Activated CD4-positive, alpha-beta memory T cell treated with anti-CD3 and anti-CD28 coated beads, Interleukin-2, amount 10 ng/mL, durations not matched to agents 7 days and 5 days (primary cell): ENCODE results near the gene TSPAN3. TPM values are rescaled to one million over a fixed set of nuclear protein-coding genes. Genes with fewer than 3 reads are reported as not detected.

Experiments used
- CTCF ChIA-PET: fragments of 350-600 bp; sonication (Branson Sonifier 250); formaldehyde crosslinking; loops from one replicate; lab custom pipeline; 2021; ENCODE audit warnings: antibody characterized with exemption, inconsistent platforms; lab: Charles Lee
- POLR2A ChIA-PET: fragments of 350-600 bp; sonication (Branson Sonifier 250); formaldehyde crosslinking; loops from one replicate; lab custom pipeline; 2021; ENCODE audit warnings: antibody characterized with exemption; lab: Charles Lee
- DNase-seq: peaks from one replicate; pipeline ENCODE4 v3.0.0-alpha.2; 2020
- H3K27ac Mint-ChIP-seq: one replicate; pipeline ENCODE4 v1.8.0; 2021; ENCODE audit warnings: mild to moderate bottlenecking, mixed read lengths
- H3K27me3 Mint-ChIP-seq: one replicate; pipeline ENCODE4 v1.8.0; 2021; ENCODE audit warnings: mixed read lengths
- H3K36me3 Mint-ChIP-seq: one replicate; pipeline ENCODE4 v1.8.0; 2021; ENCODE audit warnings: low read depth, mixed read lengths
- H3K4me1 Mint-ChIP-seq: one replicate; pipeline ENCODE4 v1.8.0; 2021; ENCODE audit warnings: mixed read lengths
- H3K4me3 Mint-ChIP-seq: one replicate; pipeline ENCODE4 v1.8.0; 2021; ENCODE audit warnings: mild to moderate bottlenecking, mixed read lengths
- H3K9me3 Mint-ChIP-seq: one replicate; pipeline ENCODE4 v1.8.0; 2021; ENCODE audit warnings: mixed read lengths
- total RNA-seq, 2 experiments: library from RNA; stranded (reverse); gene quantifications; one replicate each; pipeline ENCODE4 v1.2.3, GENCODE V29; 2021

The TSPAN3 gene
- total RNA-seq, 2 experiments from 2014 or later = 12.4 to 13.9 TPM

DNA sequence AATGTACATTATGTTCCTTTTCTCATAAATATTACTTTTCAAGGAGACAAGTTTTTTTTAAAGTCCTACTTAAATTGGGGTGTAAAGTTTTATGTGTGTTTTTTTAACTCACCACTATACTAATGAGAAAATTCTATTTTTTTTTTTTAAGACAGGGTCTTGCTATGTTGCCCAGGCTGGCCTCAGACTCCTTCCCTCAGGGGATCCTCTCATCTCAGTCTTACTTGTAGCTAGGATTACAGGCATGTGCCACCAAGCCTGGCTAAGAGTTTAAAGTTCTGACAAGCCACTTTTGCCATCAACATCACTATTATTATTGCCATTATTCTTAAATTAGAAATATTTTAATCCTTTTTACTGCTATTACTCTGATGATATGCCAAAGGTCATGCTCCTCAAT, 7.7 kb downstream of the TSPAN3 start:
- H3K4me1 Mint-ChIP-seq = peaks cover 22% of the 10 kb centered on the region
- CTCF ChIA-PET = no interaction called here
- no peak for DNase-seq
- peaks cover 3% of the 10 kb centered on the region for H3K36me3 Mint-ChIP-seq
- no peaks in the 10 kb centered on the region for H3K27me3 Mint-ChIP-seq
- no peaks in the 10 kb centered on the region for H3K9me3 Mint-ChIP-seq
- H3K4me3 Mint-ChIP-seq = no peak overlapping the region
- no peak overlapping the region for H3K27ac Mint-ChIP-seq
- POLR2A ChIA-PET = no interaction called here

DNA sequence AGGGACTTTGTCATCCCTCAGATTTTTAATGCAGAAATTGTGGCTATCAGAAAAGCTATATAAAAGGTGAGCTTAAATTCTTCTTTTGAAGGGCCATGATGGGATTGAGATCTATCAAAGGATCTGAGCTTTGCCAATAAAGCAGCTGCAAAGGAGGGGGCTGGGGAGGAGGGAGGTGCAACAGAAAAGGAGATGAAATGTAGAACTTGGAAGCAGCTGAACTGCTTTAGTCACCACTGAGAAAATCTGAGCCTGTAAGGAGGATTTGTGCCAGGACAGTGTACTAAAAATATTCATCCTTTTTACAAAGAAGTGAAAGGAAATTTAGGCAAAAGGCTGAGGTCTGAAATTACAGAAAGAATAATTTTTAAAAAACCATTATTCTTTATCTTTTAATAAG, 10.4 kb downstream of the TSPAN3 start:
- Mint-ChIP-seq H3K4me3 (no peak overlapping the region), H3K27ac (no peak overlapping the region), H3K27me3 (no peaks in the 10 kb centered on the region), H3K4me1 (peaks cover 17% of the 10 kb centered on the region), H3K36me3 (peaks cover 3% of the 10 kb centered on the region), H3K9me3 (no peaks in the 10 kb centered on the region)
- ChIA-PET CTCF (interaction anchor here (0.8 kb wide), 1 partner anchor 11 kb away, joined by 3 read pairs; the partner anchor contains the start of gene TSPAN3), POLR2A (interaction anchor here (0.7 to 3.0 kb wide), 4 partner anchors 9 to 16 kb away, joined by 3 to 10 read pairs (median 6); partner anchors contain the start of gene TSPAN3)
- DNase-seq = no peak

DNA sequence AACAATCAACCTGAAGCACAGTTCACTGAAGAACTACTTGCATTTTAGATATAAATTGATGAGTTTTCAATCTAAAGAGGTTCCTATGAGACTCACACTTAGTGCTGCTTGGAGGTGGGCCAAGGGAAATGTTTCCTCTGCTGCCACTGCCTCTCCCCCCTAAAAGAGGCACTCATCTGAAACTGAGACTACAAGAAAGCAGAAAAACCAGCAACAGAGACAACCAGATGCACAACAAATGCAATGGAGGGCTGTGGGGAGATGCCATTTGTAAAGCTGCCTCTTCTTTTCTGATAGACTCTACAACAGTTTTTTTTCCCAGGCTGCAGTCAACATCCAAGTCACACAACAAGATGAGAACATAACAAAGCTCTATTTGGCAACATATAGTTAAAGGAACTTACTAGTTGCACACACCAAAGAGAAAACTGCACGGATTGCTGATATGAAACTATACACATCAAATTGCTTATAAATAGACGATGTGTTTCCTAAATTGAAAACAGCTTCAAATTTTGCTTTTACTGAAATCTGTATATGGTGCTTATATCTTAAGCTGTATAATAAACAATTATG, 11.0 kb downstream of the TSPAN3 start:
- Mint-ChIP-seq H3K36me3 (peaks cover 3% of the 10 kb centered on the region), H3K9me3 (no peaks in the 10 kb centered on the region), H3K4me1 (peaks cover 17% of the 10 kb centered on the region), H3K27ac (no peak overlapping the region), H3K27me3 (no peaks in the 10 kb centered on the region), H3K4me3 (no peak overlapping the region)
- ChIA-PET POLR2A (interaction anchor here (1.7 to 3.0 kb wide), 3 partner anchors 9 to 16 kb away, joined by 5 to 10 read pairs (median 7); no protein-coding TSS in a partner anchor), CTCF (interaction anchor here (0.8 kb wide), 1 partner anchor 11 kb away, joined by 3 read pairs; the partner anchor contains the start of gene TSPAN3)
- DNase-seq = no peak

DNA sequence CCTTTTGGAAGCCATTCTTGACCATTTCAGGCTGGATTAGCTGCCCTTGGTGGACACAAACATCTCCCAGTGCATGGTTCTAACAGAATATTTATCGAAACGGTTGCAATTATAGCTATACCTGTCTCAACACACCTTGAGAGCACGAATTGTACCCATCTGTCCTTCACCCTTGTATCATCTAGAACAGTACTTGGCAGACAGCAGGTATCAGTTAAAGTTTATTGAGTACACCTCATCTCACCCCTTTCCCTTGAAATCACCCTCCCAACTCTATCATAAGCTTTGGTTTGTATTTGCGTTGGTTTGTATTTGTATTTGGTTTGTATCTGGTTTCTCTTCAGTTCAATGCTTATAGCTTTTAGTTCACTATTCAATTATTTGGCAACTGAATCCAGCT, 12.4 kb downstream of the TSPAN3 start:
- Mint-ChIP-seq H3K9me3 (no peaks in the 10 kb centered on the region), H3K27ac (no peak overlapping the region)
- POLR2A ChIA-PET = interaction anchor here (1.2 kb wide), 1 partner anchor 13 kb away, joined by 3 read pairs; the partner anchor contains the start of gene TSPAN3

GRCh38 chr15:77057685-77058084, 13.2 kb downstream of the TSPAN3 start:
- Mint-ChIP-seq H3K36me3 (peaks cover 3% of the 10 kb centered on the region), H3K27ac (no peak overlapping the region), H3K27me3 (no peaks in the 10 kb centered on the region), H3K9me3 (no peaks in the 10 kb centered on the region), H3K4me1 (peaks cover 17% of the 10 kb centered on the region), H3K4me3 (no peak overlapping the region)
- ChIA-PET CTCF (no interaction called here), POLR2A (interaction anchor here (1.1 to 1.2 kb wide), 2 partner anchors 13 to 61 kb away, joined by 3 read pairs; partner anchors contain the start of gene TSPAN3)
- DNase-seq = no peak

More for the DNA sequence above, 12.4 kb downstream of the TSPAN3 start:
- Mint-ChIP-seq H3K4me3 (no peak overlapping the region), H3K27me3 (no peaks in the 10 kb centered on the region), H3K36me3 (peaks cover 3% of the 10 kb centered on the region), H3K4me1 (peaks cover 17% of the 10 kb centered on the region)
- DNase-seq = no peak
- CTCF ChIA-PET = no interaction called here

GRCh38 chr15:77057072-77057471, 13.8 kb downstream of the TSPAN3 start:
- Mint-ChIP-seq H3K9me3 (no peaks in the 10 kb centered on the region), H3K4me1 (peaks cover 15% of the 10 kb centered on the region), H3K27me3 (no peaks in the 10 kb centered on the region), H3K4me3 (no peak overlapping the region), H3K27ac (no peak overlapping the region), H3K36me3 (peaks cover 3% of the 10 kb centered on the region)
- ChIA-PET POLR2A (interaction anchor here (1.1 kb wide), 1 partner anchor 60 kb away, joined by 3 read pairs; no protein-coding TSS in a partner anchor), CTCF (interaction anchor here (1.4 kb wide), 1 partner anchor 486 kb away, joined by 3 read pairs; no protein-coding TSS in a partner anchor)
- DNase-seq = no peak

- CTCF ChIA-PET = no interaction called here
- no peak overlapping the region for H3K27ac Mint-ChIP-seq
- no peaks in the 10 kb centered on the region for H3K27me3 Mint-ChIP-seq
- DNase-seq = no peak
- no peaks in the 10 kb centered on the region for H3K9me3 Mint-ChIP-seq
- no peak overlapping the region for H3K4me3 Mint-ChIP-seq
- POLR2A ChIA-PET = no interaction called here
- peaks cover 15% of the 10 kb centered on the region for H3K36me3 Mint-ChIP-seq
- peaks cover 2% of the 10 kb centered on the region for H3K4me1 Mint-ChIP-seq
Observed at GRCh38 chr15:77053709-77054108, 17.2 kb downstream of the TSPAN3 start.

GRCh38 chr15:77052556-77052955, 18.4 kb downstream of the TSPAN3 start:
- peaks cover under 1% of the 10 kb centered on the region for H3K4me1 Mint-ChIP-seq
- no peaks in the 10 kb centered on the region for H3K9me3 Mint-ChIP-seq
- no peaks in the 10 kb centered on the region for H3K27me3 Mint-ChIP-seq
- CTCF ChIA-PET = no interaction called here
- POLR2A ChIA-PET = no interaction called here
- no peak overlapping the region for H3K27ac Mint-ChIP-seq
- no peak for DNase-seq
- peaks cover 23% of the 10 kb centered on the region for H3K36me3 Mint-ChIP-seq
- H3K4me3 Mint-ChIP-seq = no peak overlapping the region

DNA sequence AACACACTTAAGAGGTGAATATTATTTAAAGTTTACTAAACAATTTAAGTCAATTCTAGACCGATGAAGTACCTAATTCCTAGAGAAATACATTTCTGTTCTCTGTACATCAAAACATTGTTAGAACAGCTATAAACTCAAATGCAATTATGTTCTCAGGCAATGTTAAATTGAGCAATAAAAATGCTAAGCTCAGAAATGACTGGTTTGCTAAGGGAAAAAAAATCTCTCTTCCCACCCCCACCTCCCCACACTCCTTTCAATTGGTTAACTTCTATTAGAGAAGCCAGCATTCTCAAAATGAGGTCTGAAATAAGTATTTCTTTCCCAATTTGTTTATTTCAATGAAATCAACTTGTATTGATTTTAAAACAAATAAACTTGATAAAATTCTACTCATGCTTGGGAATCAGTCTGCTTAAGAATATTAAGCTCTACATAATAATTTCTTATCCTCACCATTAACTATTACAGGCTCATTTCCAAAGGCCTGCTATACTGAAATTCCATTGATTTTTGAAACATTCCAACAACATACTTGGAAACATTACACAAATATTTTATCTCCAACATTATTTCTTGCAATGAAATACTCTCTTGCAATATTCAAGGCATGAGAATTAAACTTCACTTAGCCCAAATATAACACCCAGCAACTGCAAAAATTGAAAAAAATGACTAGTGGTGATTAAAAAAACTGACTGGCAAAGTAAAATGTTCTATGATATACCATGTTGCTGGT, 22.6 kb downstream of the TSPAN3 start:
- no peaks in the 10 kb centered on the region for H3K4me1 Mint-ChIP-seq
- H3K9me3 Mint-ChIP-seq = no peaks in the 10 kb centered on the region
- ChIA-PET CTCF (no interaction called here), POLR2A (no interaction called here)
- H3K4me3 Mint-ChIP-seq = no peak overlapping the region
- H3K27me3 Mint-ChIP-seq = no peaks in the 10 kb centered on the region
- peaks cover 63% of the 10 kb centered on the region for H3K36me3 Mint-ChIP-seq
- H3K27ac Mint-ChIP-seq = no peak overlapping the region
- DNase-seq = no peak

DNA sequence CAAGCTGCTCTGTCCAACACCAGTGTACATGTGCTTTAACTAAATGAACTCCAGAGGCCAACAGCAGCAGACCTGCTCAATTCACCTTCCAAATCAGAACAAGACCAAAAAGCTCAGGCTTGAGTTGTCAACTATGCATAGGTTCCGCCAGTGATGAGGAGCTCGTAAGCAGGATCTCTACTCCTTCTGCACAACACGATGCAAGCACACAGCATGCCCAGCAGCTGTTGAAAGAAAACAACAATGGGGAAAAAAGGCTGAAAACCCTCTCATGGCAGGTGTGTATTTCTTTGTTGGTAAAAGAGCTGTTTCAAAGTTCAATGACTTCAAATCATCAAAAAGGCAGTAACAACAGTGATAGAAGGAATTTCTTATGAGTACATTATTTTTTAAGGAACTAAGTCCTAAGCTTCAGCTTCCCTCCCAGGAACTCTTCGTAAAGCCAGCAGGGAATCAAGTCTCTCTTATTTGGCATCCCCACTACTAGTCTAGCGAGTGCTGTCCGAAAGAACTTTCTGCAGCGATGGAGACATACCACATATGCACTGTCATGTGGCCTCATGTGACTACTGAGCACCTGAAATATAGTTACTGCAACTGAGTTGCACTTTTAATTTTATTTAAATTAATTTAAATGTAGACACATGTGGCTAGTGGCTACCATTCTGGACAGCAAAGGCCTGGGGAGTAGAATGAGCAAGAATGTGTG, 24.1 kb downstream of the TSPAN3 start:
- peaks cover 67% of the 10 kb centered on the region for H3K36me3 Mint-ChIP-seq
- H3K4me1 Mint-ChIP-seq = no peaks in the 10 kb centered on the region
- no peaks in the 10 kb centered on the region for H3K9me3 Mint-ChIP-seq
- ChIA-PET CTCF (interaction anchor here (1.2 kb wide), 1 partner anchor 11 kb away, joined by 3 read pairs; no protein-coding TSS in a partner anchor), POLR2A (interaction anchor here (0.9 to 2.3 kb wide), 5 partner anchors 10 to 52 kb away, joined by 3 to 10 read pairs (median 3); partner anchors contain the start of genes PSTPIP1 and TSPAN3)
- no peak for DNase-seq
- H3K27ac Mint-ChIP-seq = no peak overlapping the region
- H3K27me3 Mint-ChIP-seq = no peaks in the 10 kb centered on the region
- H3K4me3 Mint-ChIP-seq = no peak overlapping the region

- H3K4me1 Mint-ChIP-seq = no peaks in the 10 kb centered on the region
- peaks cover 69% of the 10 kb centered on the region for H3K36me3 Mint-ChIP-seq
- no peak overlapping the region for H3K4me3 Mint-ChIP-seq
- POLR2A ChIA-PET = interaction anchor here (0.8 to 2.3 kb wide), 7 partner anchors 8 to 114 kb away, joined by 3 to 10 read pairs (median 3); partner anchors contain the start of genes PSTPIP1, RCN2 and TSPAN3
- DNase-seq = no peak
- H3K27ac Mint-ChIP-seq = no peak overlapping the region
- H3K27me3 Mint-ChIP-seq = no peaks in the 10 kb centered on the region
- CTCF ChIA-PET = interaction anchor here (1.2 kb wide), 1 partner anchor 11 kb away, joined by 3 read pairs; no protein-coding TSS in a partner anchor
- no peaks in the 10 kb centered on the region for H3K9me3 Mint-ChIP-seq
Observed at GRCh38 chr15:77045985-77046384, 24.9 kb downstream of the TSPAN3 start.

- no peak overlapping the region for H3K27ac Mint-ChIP-seq
Observed at GRCh38 chr15:77044228-77045042, 26.5 kb downstream of the TSPAN3 start.

More at GRCh38 chr15:77044228-77045042, 26.5 kb downstream of the TSPAN3 start:
- Mint-ChIP-seq H3K36me3 (peaks cover 67% of the 10 kb centered on the region), H3K4me3 (no peak overlapping the region), H3K4me1 (no peaks in the 10 kb centered on the region), H3K9me3 (no peaks in the 10 kb centered on the region), H3K27me3 (no peaks in the 10 kb centered on the region)
- ChIA-PET POLR2A (interaction anchor here (1.0 to 1.8 kb wide), 4 partner anchors 10 to 15 kb away, joined by 3 to 5 read pairs (median 5); no protein-coding TSS in a partner anchor), CTCF (no interaction called here)
- DNase-seq = no peak
